ENCODE results near the gene RASAL3. TPM values are rescaled to one million over a fixed set of nuclear protein-coding genes. Genes with fewer than 3 reads are reported as not detected.
"Not testable (repeated sequence)": the region's sequence is repeated elsewhere in the genome, so short reads cannot be mapped to it uniquely, and the experiment has no call there.

RASAL3 gene
- polyA plus RNA-seq, 6 donors from 2014 or later: 21.8 to 49.9 (median 32.0) TPM

GRCh38 chr19:15423130-15423529, 41.2 kb downstream of the RASAL3 start:
- Mint-ChIP-seq H3K4me3 (no peak overlapping the region), H3K27me3 (no peaks in the 10 kb centered on the region), H3K9me3 (peaks cover 0 to 5% (median 0%) of the 10 kb centered on the region in 7 donors), H3K4me1 (peaks cover 12 to 26% (median 14%) of the 10 kb centered on the region in 3 donors), H3K27ac (no peak overlapping the region), H3K36me3 (peaks cover 0 to 21% of the 10 kb centered on the region in 2 donors)
- no peak for ATAC-seq (ENCODE audit: low read depth in 2 of 2)
- no peak for DNase-seq

GRCh38 chr19:15422296-15423075, 41.9 kb downstream of the RASAL3 start:
- no peaks in the 10 kb centered on the region for H3K27me3 Mint-ChIP-seq
- peak overlapping the region in 2 of 8 donors; percentile 33 to 35 for H3K4me3 Mint-ChIP-seq
- ATAC-seq (ENCODE audit: low read depth in 2 of 2): no peak
- peaks cover 18 to 33% (median 18%) of the 10 kb centered on the region in 3 donors for H3K4me1 Mint-ChIP-seq
- peaks cover 0 to 5% (median 0%) of the 10 kb centered on the region in 7 donors for H3K9me3 Mint-ChIP-seq
- DNase-seq: no peak
- peak overlapping the region in 2 of 6 donors; percentile 26 to 50 for H3K27ac Mint-ChIP-seq
- peaks cover 0 to 21% of the 10 kb centered on the region in 2 donors for H3K36me3 Mint-ChIP-seq

- Mint-ChIP-seq H3K27me3 (no peaks in the 10 kb centered on the region), H3K36me3 (peaks cover 0 to 21% of the 10 kb centered on the region in 2 donors), H3K27ac (no peak overlapping the region), H3K4me3 (peak overlapping the region in 1 of 8 donors; percentile 33), H3K4me1 (peaks cover 21 to 40% (median 23%) of the 10 kb centered on the region in 3 donors), H3K9me3 (peaks cover 0 to 5% (median 0%) of the 10 kb centered on the region in 7 donors)
- no peak for ATAC-seq (ENCODE audit: low read depth in 2 of 2)
- DNase-seq: no peak
These were observed 42.6 kb downstream of the RASAL3 start for GRCh38 chr19:15421721-15422260.

- Mint-ChIP-seq H3K9me3 (peaks cover 0 to 5% (median 0%) of the 10 kb centered on the region in 7 donors), H3K27me3 (no peaks in the 10 kb centered on the region), H3K4me3 (peak overlapping the region in 1 of 8 donors; percentile 53), H3K4me1 (peaks cover 27 to 41% (median 27%) of the 10 kb centered on the region in 3 donors), H3K36me3 (peaks cover 0 to 17% of the 10 kb centered on the region in 2 donors), H3K27ac (peak overlapping the region in 1 of 6 donors; percentile 47)
- no peak for DNase-seq
- ATAC-seq (ENCODE audit: low read depth in 2 of 2): no peak
These were observed 43.1 kb downstream of the RASAL3 start for GRCh38 chr19:15421136-15421695.

- no peak for DNase-seq
- peaks cover 0 to 5% (median 0%) of the 10 kb centered on the region in 7 donors for H3K9me3 Mint-ChIP-seq
- ATAC-seq (ENCODE audit: low read depth in 2 of 2): no peak
- peak overlapping the region; percentile 28 to 100 (median 99) for H3K4me3 Mint-ChIP-seq
- no peaks in the 10 kb centered on the region for H3K27me3 Mint-ChIP-seq
- H3K4me1 Mint-ChIP-seq: peaks cover 27 to 50% (median 39%) of the 10 kb centered on the region in 3 donors
- H3K27ac Mint-ChIP-seq: peak overlapping the region in 2 of 6 donors; percentile 0 to 96
- peaks cover 0 to 10% of the 10 kb centered on the region in 2 donors for H3K36me3 Mint-ChIP-seq
These were observed 44.8 kb downstream of the RASAL3 start for GRCh38 chr19:15419413-15420025.

- Mint-ChIP-seq H3K4me1 (peaks cover 27 to 51% (median 40%) of the 10 kb centered on the region in 3 donors), H3K4me3 (peak within 1 kb of the TSS; percentile 91 to 100 (median 99))
These were observed 45.5 kb downstream of the RASAL3 start, which contains the start of gene AKAP8L for GRCh38 chr19:15418579-15419412. TSS of gene AKAP8L (minus strand) at chr19:15418988. CDS start at chr19:15418923, 65 bp downstream.

GRCh38 chr19:15418231-15418578, 46.1 kb downstream of the RASAL3 start:
- peaks cover 27 to 51% (median 46%) of the 10 kb centered on the region in 3 donors for H3K4me1 Mint-ChIP-seq
- H3K27me3 Mint-ChIP-seq: no peaks in the 10 kb centered on the region
- peaks cover 0 to 5% (median 0%) of the 10 kb centered on the region in 7 donors for H3K9me3 Mint-ChIP-seq
- no peak for ATAC-seq (ENCODE audit: low read depth in 2 of 2)
- H3K27ac Mint-ChIP-seq: peak overlapping the region; percentile 95 to 100 (median 98)
- peak overlapping the region; percentile 91 to 100 (median 99) for H3K4me3 Mint-ChIP-seq
- no peak for DNase-seq
- peaks cover 0 to 10% of the 10 kb centered on the region in 2 donors for H3K36me3 Mint-ChIP-seq

More at GRCh38 chr19:15418579-15419412, 45.5 kb downstream of the RASAL3 start, which contains the start of gene AKAP8L:
- Mint-ChIP-seq H3K27ac (peak within 1 kb of the TSS; percentile 95 to 100 (median 98)), H3K9me3 (peaks cover 0 to 5% (median 0%) of the 10 kb centered on the region in 7 donors), H3K36me3 (peaks cover 0 to 10% of the 10 kb centered on the region in 2 donors), H3K27me3 (no peaks in the 10 kb centered on the region)
- DNase-seq (peak; percentile 99), ATAC-seq (ENCODE audit: low read depth in 2 of 2) (peak; percentile 88)

GRCh38 chr19:15417699-15418098, 46.6 kb downstream of the RASAL3 start:
- peak overlapping the region; percentile 91 to 100 (median 99) for H3K4me3 Mint-ChIP-seq
- no peaks in the 10 kb centered on the region for H3K27me3 Mint-ChIP-seq
- H3K36me3 Mint-ChIP-seq: peaks cover 0 to 5% of the 10 kb centered on the region in 2 donors
- peaks cover 27 to 55% (median 51%) of the 10 kb centered on the region in 3 donors for H3K4me1 Mint-ChIP-seq
- H3K9me3 Mint-ChIP-seq: peaks cover 0 to under 1% (median 0%) of the 10 kb centered on the region in 7 donors
- ATAC-seq (ENCODE audit: low read depth in 2 of 2) (no peak), DNase-seq (no peak)
- peak overlapping the region; percentile 95 to 100 (median 98) for H3K27ac Mint-ChIP-seq

GRCh38 chr19:15412832-15413231, 51.5 kb downstream of the RASAL3 start:
- Mint-ChIP-seq H3K36me3 (no peaks in the 10 kb centered on the region), H3K9me3 (no peaks in the 10 kb centered on the region), H3K4me3 (peak overlapping the region in 1 of 8 donors; percentile 51), H3K27me3 (no peaks in the 10 kb centered on the region), H3K27ac (peak overlapping the region in 2 of 6 donors; percentile 19 to 41), H3K4me1 (peaks cover 10 to 61% (median 46%) of the 10 kb centered on the region in 3 donors)
- ATAC-seq (ENCODE audit: low read depth in 2 of 2) (no peak), DNase-seq (no peak)

GRCh38 chr19:15411351-15411750, 53.0 kb downstream of the RASAL3 start:
- H3K27me3 Mint-ChIP-seq; ATAC-seq (ENCODE audit: low read depth in 2 of 2); H3K27ac Mint-ChIP-seq; H3K36me3 Mint-ChIP-seq; H3K9me3 Mint-ChIP-seq; H3K4me3 Mint-ChIP-seq; DNase-seq: not testable (repeated sequence)
- peaks cover 0 to 62% (median 37%) of the 10 kb centered on the region in 3 donors for H3K4me1 Mint-ChIP-seq

- H3K27ac Mint-ChIP-seq: peak overlapping the region in 5 of 6 donors; percentile 13 to 85 (median 68)
- ATAC-seq (ENCODE audit: low read depth in 2 of 2) (no peak), DNase-seq (no peak)
- no peaks in the 10 kb centered on the region for H3K9me3 Mint-ChIP-seq
- H3K36me3 Mint-ChIP-seq: peaks cover 0 to 7% of the 10 kb centered on the region in 2 donors
- peak overlapping the region in 4 of 8 donors; percentile 22 to 63 (median 58) for H3K4me3 Mint-ChIP-seq
- no peaks in the 10 kb centered on the region for H3K27me3 Mint-ChIP-seq
- peaks cover 22 to 55% (median 45%) of the 10 kb centered on the region in 3 donors for H3K4me1 Mint-ChIP-seq
These were observed 59.5 kb downstream of the RASAL3 start for GRCh38 chr19:15404780-15405211.

Measured in naive B cell (primary cell).